ENCODE measurements around the gene GSK3A.

DNA sequence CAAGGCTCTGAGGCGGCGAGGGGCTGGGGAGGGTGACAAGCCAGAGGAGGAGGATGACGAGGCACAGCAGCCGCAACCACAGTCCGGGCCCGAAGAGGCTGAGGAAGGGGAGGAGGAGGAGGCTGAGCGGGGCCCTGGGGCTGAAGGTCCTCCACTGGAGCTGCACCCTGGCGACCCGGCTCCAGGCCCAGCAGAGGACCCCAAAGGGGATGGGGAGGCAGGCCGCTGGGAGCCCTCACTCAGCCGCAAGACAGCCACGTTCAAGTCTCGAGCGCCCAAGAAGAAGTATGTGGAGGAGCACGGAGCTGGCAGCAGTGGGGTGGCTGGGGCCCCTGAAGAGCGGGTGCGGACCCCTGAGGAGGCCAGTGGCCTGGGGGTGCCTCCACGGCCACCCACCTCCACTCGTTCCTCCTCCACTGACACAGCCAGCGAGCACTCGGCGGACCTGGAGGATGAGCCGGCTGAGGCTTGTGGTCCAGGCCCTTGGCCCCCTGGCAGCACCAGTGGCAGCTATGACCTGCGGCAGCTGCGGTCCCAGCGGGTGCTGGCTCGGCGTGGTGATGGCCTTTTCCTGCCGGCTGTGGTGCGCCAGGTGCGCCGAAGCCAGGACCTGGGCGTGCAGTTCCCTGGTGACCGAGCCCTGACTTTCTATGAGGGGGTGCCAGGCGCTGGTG lies 29.6 kb upstream of the GSK3A start:
- TF ChIP-seq, protein P1, sequence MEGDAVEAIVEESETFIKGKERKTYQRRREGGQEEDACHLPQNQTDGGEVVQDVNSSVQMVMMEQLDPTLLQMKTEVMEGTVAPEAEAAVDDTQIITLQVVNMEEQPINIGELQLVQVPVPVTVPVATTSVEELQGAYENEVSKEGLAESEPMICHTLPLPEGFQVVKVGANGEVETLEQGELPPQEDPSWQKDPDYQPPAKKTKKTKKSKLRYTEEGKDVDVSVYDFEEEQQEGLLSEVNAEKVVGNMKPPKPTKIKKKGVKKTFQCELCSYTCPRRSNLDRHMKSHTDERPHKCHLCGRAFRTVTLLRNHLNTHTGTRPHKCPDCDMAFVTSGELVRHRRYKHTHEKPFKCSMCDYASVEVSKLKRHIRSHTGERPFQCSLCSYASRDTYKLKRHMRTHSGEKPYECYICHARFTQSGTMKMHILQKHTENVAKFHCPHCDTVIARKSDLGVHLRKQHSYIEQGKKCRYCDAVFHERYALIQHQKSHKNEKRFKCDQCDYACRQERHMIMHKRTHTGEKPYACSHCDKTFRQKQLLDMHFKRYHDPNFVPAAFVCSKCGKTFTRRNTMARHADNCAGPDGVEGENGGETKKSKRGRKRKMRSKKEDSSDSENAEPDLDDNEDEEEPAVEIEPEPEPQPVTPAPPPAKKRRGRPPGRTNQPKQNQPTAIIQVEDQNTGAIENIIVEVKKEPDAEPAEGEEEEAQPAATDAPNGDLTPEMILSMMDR (IDR thresholded peaks at IDR 0.05): no peak
- TF ChIP-seq POLR2A (IDR thresholded peaks at IDR 0.05; ENCODE audit: low read depth): no peak
- TF ChIP-seq EP300 (IDR thresholded peaks at IDR 0.05): no peak
- no peak for TF ChIP-seq POLR2AphosphoS5 (IDR thresholded peaks at IDR 0.05)
